Activated CD4-positive, alpha-beta memory T cell treated with anti-CD3 and anti-CD28 coated beads, Interleukin-2, amount 10 ng/mL, durations not matched to agents 7 days and 5 days (primary cell): ENCODE data around the gene SYK. TPM values are rescaled to one million over a fixed set of nuclear protein-coding genes. Genes with fewer than 3 reads are reported as not detected.

Experiments used
- CTCF ChIA-PET: fragments of 350-600 bp; sonication (Branson Sonifier 250); formaldehyde crosslinking; loops from one replicate; lab custom pipeline; 2021; ENCODE audit warnings: antibody characterized with exemption, inconsistent platforms; lab: Charles Lee
- POLR2A ChIA-PET: fragments of 350-600 bp; sonication (Branson Sonifier 250); formaldehyde crosslinking; loops from one replicate; lab custom pipeline; 2021; ENCODE audit warnings: antibody characterized with exemption; lab: Charles Lee
- DNase-seq: peaks from one replicate; pipeline ENCODE4 v3.0.0-alpha.2; 2020
- H3K27ac Mint-ChIP-seq: one replicate; pipeline ENCODE4 v1.8.0; 2021; ENCODE audit warnings: mild to moderate bottlenecking, mixed read lengths
- H3K27me3 Mint-ChIP-seq: one replicate; pipeline ENCODE4 v1.8.0; 2021; ENCODE audit warnings: mixed read lengths
- H3K36me3 Mint-ChIP-seq: one replicate; pipeline ENCODE4 v1.8.0; 2021; ENCODE audit warnings: low read depth, mixed read lengths
- H3K4me1 Mint-ChIP-seq: one replicate; pipeline ENCODE4 v1.8.0; 2021; ENCODE audit warnings: mixed read lengths
- H3K4me3 Mint-ChIP-seq: one replicate; pipeline ENCODE4 v1.8.0; 2021; ENCODE audit warnings: mild to moderate bottlenecking, mixed read lengths
- H3K9me3 Mint-ChIP-seq: one replicate; pipeline ENCODE4 v1.8.0; 2021; ENCODE audit warnings: mixed read lengths
- total RNA-seq, 2 experiments: library from RNA; stranded (reverse); gene quantifications; one replicate each; pipeline ENCODE4 v1.2.3, GENCODE V29; 2021

SYK gene
- total RNA-seq, 2 experiments from 2014 or later, result not detected

DNA sequence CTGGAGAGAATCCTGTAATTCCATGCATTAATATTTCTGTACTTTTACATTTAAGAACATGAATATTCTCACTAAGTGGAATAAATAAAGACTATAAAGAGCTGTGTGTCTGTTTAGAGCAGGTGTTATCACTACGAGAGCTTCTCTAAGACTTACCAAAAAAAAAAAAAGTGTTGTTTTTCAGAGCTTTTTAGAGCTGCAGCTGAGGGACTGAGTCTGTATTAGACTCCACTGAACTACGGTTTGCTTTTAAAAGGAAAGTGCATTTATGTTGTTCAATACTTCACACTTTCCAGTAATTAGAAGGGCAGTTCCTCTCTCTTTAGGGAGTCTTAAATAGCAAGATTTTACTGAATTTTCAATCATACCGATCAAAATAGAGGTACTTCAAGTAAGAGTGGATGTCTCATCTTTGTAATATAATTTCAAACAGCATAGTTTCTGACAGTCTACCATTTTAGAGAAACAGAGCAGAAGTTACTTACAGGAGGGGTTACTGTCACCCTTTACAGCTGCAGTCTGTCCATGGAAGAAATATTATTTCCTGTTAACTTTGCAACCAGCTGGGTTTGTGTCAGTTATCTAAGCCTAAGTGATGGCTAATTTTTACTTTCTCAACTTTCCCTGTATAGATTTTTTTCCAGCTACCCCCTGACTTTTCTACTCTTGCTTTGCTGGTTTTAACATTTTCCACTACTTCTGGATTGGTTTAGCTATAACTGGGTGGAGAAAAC, 2.4 kb downstream of the SYK start:
- ChIA-PET CTCF (interaction anchor here (0.5 kb wide), 1 partner anchor 565 kb away, joined by 3 read pairs; no protein-coding TSS in a partner anchor), POLR2A (no interaction called here)
- H3K9me3 Mint-ChIP-seq, result no peaks in the 10 kb centered on the region
- no peaks in the 10 kb centered on the region for H3K36me3 Mint-ChIP-seq
- peaks cover 94% of the 10 kb centered on the region for H3K27me3 Mint-ChIP-seq
- DNase-seq, result no peak
- peaks cover 5% of the 10 kb centered on the region for H3K4me1 Mint-ChIP-seq
- H3K4me3 Mint-ChIP-seq, result no peak overlapping the region
- no peak overlapping the region for H3K27ac Mint-ChIP-seq

GRCh38 chr9:90805006-90805996, 3.7 kb downstream of the SYK start:
- H3K36me3 Mint-ChIP-seq, result no peaks in the 10 kb centered on the region
- POLR2A ChIA-PET, result no interaction called here
- H3K27me3 Mint-ChIP-seq, result peaks cover 95% of the 10 kb centered on the region
- H3K4me1 Mint-ChIP-seq, result peaks cover 5% of the 10 kb centered on the region
- CTCF ChIA-PET, result no interaction called here
- H3K27ac Mint-ChIP-seq, result no peak overlapping the region
- H3K4me3 Mint-ChIP-seq, result no peak overlapping the region
- H3K9me3 Mint-ChIP-seq, result no peaks in the 10 kb centered on the region
- DNase-seq, result no peak

DNA sequence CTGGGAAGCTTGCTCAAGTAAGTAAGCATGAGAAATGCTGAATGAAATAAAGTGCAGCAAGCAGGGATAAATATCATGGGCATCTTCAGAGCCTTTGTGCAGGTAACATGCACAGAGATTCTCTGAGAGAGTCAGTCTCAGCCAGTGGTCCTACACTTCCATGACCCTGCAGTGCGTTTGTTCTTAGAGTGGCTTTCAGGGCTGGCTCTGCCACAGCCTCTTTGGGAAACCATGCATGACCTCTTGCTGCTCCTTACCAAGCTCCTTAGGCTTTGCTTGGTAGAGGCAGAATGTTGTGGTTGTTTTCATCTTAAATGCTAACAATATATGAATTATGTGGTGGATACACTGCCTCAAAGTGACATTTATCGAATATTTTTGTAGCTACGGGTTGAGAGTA, 5.4 kb downstream of the SYK start:
- Mint-ChIP-seq H3K27me3 (peaks cover 87% of the 10 kb centered on the region), H3K27ac (no peak overlapping the region), H3K9me3 (no peaks in the 10 kb centered on the region), H3K4me1 (peaks cover 2% of the 10 kb centered on the region), H3K4me3 (no peak overlapping the region), H3K36me3 (no peaks in the 10 kb centered on the region)
- CTCF ChIA-PET, result no interaction called here
- DNase-seq, result no peak
- POLR2A ChIA-PET, result no interaction called here

- no peak for DNase-seq
- no peaks in the 10 kb centered on the region for H3K4me1 Mint-ChIP-seq
- POLR2A ChIA-PET, result no interaction called here
- no peaks in the 10 kb centered on the region for H3K9me3 Mint-ChIP-seq
- peaks cover 80% of the 10 kb centered on the region for H3K27me3 Mint-ChIP-seq
- H3K36me3 Mint-ChIP-seq, result no peaks in the 10 kb centered on the region
- no peak overlapping the region for H3K27ac Mint-ChIP-seq
- CTCF ChIA-PET, result no interaction called here
- H3K4me3 Mint-ChIP-seq, result no peak overlapping the region
These were observed 6.8 kb downstream of the SYK start for GRCh38 chr9:90808398-90808797.

- ChIA-PET POLR2A (no interaction called here), CTCF (no interaction called here)
- no peaks in the 10 kb centered on the region for H3K36me3 Mint-ChIP-seq
- DNase-seq, result no peak
- no peaks in the 10 kb centered on the region for H3K4me1 Mint-ChIP-seq
- peaks cover 73% of the 10 kb centered on the region for H3K27me3 Mint-ChIP-seq
- no peaks in the 10 kb centered on the region for H3K9me3 Mint-ChIP-seq
- no peak overlapping the region for H3K27ac Mint-ChIP-seq
- H3K4me3 Mint-ChIP-seq, result no peak overlapping the region
These were observed 7.5 kb downstream of the SYK start for GRCh38 chr9:90808890-90809685.

DNA sequence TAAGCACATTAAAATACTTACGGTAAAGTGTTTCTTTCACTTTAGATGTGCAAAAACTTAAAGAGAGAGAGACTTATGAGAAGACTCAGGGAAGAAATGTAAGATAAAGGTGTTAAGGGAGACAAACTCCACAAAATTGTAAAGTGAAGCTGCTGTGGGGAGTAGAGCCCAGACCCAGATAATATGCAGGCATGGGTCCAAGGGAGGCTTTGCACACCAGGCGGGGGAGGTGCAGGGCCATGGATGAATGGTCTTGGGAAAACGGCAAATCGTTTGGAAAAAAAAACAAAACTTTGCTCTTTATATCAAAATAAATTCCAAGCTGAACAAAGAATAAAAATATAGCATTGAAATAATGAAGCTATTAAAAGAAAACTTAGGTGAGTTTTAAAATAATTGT, 9.1 kb downstream of the SYK start:
- Mint-ChIP-seq H3K4me1 (peaks cover 8% of the 10 kb centered on the region), H3K9me3 (no peaks in the 10 kb centered on the region), H3K27ac (no peak overlapping the region), H3K36me3 (no peaks in the 10 kb centered on the region), H3K4me3 (no peak overlapping the region), H3K27me3 (peaks cover 57% of the 10 kb centered on the region)
- CTCF ChIA-PET, result no interaction called here
- no peak for DNase-seq
- POLR2A ChIA-PET, result no interaction called here

- DNase-seq, result no peak
- no peaks in the 10 kb centered on the region for H3K36me3 Mint-ChIP-seq
These were observed 11.4 kb downstream of the SYK start for GRCh38 chr9:90813046-90813445.

DNA sequence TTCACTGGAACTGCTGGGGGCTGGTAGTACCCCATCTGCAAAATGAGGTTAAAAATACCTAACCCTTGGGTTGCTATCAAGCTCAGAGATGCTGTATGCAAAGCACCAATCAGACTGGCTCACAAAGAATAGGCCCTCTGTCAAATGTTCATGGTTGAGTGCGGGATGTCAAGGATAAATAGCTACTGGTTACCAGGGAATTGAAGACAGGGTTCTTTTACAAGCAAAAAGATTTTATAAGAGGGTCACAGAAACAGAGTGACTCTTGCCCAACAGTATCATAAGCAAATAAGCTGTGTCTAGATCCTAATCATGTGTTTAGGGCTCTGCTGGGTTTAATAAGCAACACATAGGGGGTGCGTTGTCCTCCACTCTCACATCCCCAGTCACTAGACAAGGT, 11.9 kb downstream of the SYK start:
- H3K36me3 Mint-ChIP-seq, result no peaks in the 10 kb centered on the region

More at GRCh38 chr9:90813046-90813445, 11.4 kb downstream of the SYK start:
- Mint-ChIP-seq H3K4me3 (no peak overlapping the region), H3K4me1 (peaks cover 9% of the 10 kb centered on the region), H3K27me3 (peaks cover 40% of the 10 kb centered on the region), H3K27ac (no peak overlapping the region), H3K9me3 (peaks cover 5% of the 10 kb centered on the region)
- CTCF ChIA-PET, result no interaction called here
- POLR2A ChIA-PET, result no interaction called here

GRCh38 chr9:90814355-90814754, 12.7 kb downstream of the SYK start:
- DNase-seq, result no peak
- peaks cover 30% of the 10 kb centered on the region for H3K27me3 Mint-ChIP-seq
- ChIA-PET CTCF (no interaction called here), POLR2A (no interaction called here)
- H3K27ac Mint-ChIP-seq, result no peak overlapping the region
- peaks cover 9% of the 10 kb centered on the region for H3K4me1 Mint-ChIP-seq
- H3K36me3 Mint-ChIP-seq, result no peaks in the 10 kb centered on the region
- no peak overlapping the region for H3K4me3 Mint-ChIP-seq
- peaks cover 7% of the 10 kb centered on the region for H3K9me3 Mint-ChIP-seq

More for the DNA sequence above, 11.9 kb downstream of the SYK start:
- no peak overlapping the region for H3K27ac Mint-ChIP-seq
- POLR2A ChIA-PET, result no interaction called here
- H3K4me1 Mint-ChIP-seq, result peaks cover 9% of the 10 kb centered on the region
- CTCF ChIA-PET, result no interaction called here
- H3K27me3 Mint-ChIP-seq, result peaks cover 36% of the 10 kb centered on the region
- DNase-seq, result no peak
- no peak overlapping the region for H3K4me3 Mint-ChIP-seq
- peaks cover 5% of the 10 kb centered on the region for H3K9me3 Mint-ChIP-seq

DNA sequence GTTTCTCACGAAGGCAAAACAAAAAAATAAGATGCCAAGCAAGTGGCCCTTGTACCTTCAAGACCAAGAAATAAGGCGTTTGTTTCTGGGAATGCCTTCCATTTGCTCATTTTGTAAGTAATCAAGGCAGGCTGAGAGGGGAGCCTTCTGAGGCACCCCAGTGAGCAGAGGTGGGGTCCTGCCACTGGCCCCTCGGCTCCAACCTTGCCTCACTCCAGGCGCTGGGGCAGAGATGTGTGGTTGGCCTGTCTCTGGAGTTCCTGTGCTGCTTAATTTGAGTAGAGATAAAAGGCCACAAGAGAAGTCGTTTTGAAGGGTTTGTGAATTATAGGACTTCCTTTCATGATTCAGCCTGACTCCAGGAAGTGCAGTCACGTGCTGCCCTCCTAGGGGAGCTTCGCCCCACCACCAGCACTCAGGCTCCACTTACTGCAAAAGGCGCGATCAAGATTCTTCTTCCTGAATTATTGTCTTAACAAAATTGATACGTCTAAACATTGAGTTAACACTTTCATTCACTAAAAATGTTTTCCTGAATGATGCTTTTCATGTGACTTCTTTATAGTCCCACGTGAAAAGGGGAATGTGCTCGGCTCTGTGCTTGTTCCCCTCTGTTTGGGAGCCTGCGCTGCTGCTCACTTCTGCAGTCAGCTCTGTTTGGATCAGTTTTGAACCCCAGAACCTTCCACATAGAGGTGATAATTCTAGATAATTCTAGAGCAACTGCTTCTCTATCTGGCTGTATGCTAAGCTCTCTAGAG, 13.7 kb downstream of the SYK start:
- Mint-ChIP-seq H3K4me1 (peaks cover 9% of the 10 kb centered on the region), H3K27me3 (peaks cover 20% of the 10 kb centered on the region), H3K4me3 (no peak overlapping the region), H3K36me3 (no peaks in the 10 kb centered on the region), H3K9me3 (peaks cover 7% of the 10 kb centered on the region), H3K27ac (no peak overlapping the region)
- POLR2A ChIA-PET, result no interaction called here
- no peak for DNase-seq
- CTCF ChIA-PET, result no interaction called here

- Mint-ChIP-seq H3K4me3 (no peak overlapping the region), H3K27ac (no peak overlapping the region), H3K4me1 (peaks cover 9% of the 10 kb centered on the region), H3K27me3 (peaks cover 17% of the 10 kb centered on the region), H3K36me3 (no peaks in the 10 kb centered on the region), H3K9me3 (peaks cover 7% of the 10 kb centered on the region)
- ChIA-PET POLR2A (no interaction called here), CTCF (no interaction called here)
- DNase-seq, result no peak
These were observed 14.3 kb downstream of the SYK start for GRCh38 chr9:90815944-90816357.

GRCh38 chr9:90816690-90817089, 15.1 kb downstream of the SYK start:
- ChIA-PET CTCF (no interaction called here), POLR2A (no interaction called here)
- no peak for DNase-seq
- Mint-ChIP-seq H3K27me3 (peaks cover 22% of the 10 kb centered on the region), H3K4me3 (no peak overlapping the region), H3K36me3 (no peaks in the 10 kb centered on the region), H3K27ac (no peak overlapping the region), H3K4me1 (peaks cover 9% of the 10 kb centered on the region), H3K9me3 (peaks cover 7% of the 10 kb centered on the region)
